Keratinocyte (primary cell): ENCODE data around the gene DDB1.
A peak's percentile ranks its signal among the peaks of the same experiment; 100 is the strongest.

Experiments used
- CTCF ChIP-seq, 3 experiments: IDR thresholded peaks in 1 of 3; conservative IDR thresholded peaks in 1 of 3; optimal IDR thresholded peaks in 1 of 3; 2 replicates in 2 of 3; 3 replicates in 1 of 3; pipeline versions ENCODE3 to v1.5.1; 2011; ENCODE audit warnings: low read length in 3 of 3, mild to moderate bottlenecking in 3 of 3, moderate library complexity in 2 of 3, control low read depth in 1 of 3, inconsistent platforms in 1 of 3; ENCODE audit not compliant: insufficient read depth in 2 of 3; ENCODE audit errors: extremely low read depth in 1 of 3
- EZH2 ChIP-seq: IDR thresholded peaks from one replicate; pipeline ENCODE4 v1.6.1; 2012; ENCODE audit warnings: inconsistent platforms, mild to moderate bottlenecking, low read length, moderate library complexity

- TF ChIP-seq CTCF (optimal IDR thresholded peaks at IDR 0.05 in 1 of 3, IDR thresholded peaks at IDR 0.05 in 1 of 3, conservative IDR thresholded peaks at IDR 0.05 in 1 of 3; ENCODE audit: extremely low read depth in 1 of 3, insufficient read depth in 2 of 3, low read length in 3 of 3) (peak; percentile 98 to 99 (median 99)), EZH2 (no peak)
Observed at GRCh38 chr11:61336171-61336935, 3.4 kb upstream of the DDB1 start.
